Activated CD4-positive, alpha-beta T cell treated with anti-CD3 and anti-CD28 coated beads, Interleukin-2, amount 50 U/mL, for 4 hours (primary cell): Measurements from ENCODE around the gene EEIG1.

Experiments
- DNase-seq, 2 experiments: peaks; one replicate each; pipeline ENCODE4 v3.0.0-alpha.2; 2020

Gene EEIG1

DNA sequence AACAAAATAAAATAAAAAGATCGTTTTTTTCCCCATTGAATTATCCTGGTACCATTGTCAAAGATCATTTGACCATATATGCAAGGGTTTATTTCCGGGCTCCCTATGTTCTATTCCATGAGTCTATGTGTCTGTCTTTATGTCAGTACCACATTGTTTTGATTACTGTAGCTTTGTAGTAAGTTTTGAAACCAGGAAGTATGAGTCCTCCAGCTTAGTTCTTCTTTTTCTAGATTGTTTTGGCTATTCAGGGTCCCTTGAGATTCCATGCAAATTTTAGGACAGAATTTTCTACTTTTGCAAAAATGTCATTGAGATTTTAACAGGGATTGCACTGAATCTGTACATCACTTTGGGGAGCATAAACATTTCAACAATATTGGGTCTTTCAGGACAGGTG lies 18.7 kb upstream of the EEIG1 start:
- DNase-seq: no peak

DNA sequence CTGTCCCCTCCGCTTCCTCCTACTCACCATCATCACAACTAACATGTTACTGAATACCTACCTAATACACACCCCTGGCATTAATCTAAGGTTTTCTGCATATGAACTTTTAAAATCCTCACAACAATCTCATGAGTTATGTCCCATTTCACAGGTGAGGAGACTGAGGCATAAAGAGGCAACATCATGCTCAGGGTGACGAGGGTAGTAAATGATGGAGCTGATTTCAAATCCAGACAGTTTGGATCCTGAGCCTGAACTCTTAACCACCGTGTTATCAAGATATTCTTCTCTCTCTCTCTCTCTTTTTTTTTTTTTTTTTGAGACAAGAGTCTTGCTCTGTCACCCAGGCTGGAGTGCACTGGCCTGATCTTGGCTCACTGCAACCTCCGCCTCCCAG lies 12.9 kb upstream of the EEIG1 start:
- no peak for DNase-seq

DNA sequence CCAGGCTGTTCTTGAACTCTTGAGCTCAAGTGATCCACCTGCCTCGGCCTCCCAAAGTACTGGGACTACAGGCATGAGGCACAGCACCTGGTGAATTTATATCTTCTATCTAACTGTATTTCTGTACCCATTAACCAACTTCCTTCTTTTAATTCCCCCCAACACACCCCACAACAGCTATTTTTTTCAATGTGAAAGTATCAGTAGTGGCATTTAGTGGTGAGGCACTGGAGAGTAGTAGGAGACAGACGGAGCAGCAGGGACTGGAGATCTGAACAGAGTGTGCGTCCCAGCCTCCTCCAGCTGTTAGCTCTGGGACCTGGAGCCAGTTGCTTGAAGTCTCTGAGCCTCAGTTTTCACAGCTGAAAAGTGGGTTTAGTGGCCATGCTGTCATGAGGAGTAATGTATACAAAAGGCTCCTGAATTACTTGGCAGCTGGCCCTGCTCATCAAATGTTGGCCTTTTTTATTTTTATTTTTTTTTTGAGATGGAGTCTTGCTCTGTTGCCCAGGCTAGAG lies 11.0 kb upstream of the EEIG1 start:
- no peak for DNase-seq

DNA sequence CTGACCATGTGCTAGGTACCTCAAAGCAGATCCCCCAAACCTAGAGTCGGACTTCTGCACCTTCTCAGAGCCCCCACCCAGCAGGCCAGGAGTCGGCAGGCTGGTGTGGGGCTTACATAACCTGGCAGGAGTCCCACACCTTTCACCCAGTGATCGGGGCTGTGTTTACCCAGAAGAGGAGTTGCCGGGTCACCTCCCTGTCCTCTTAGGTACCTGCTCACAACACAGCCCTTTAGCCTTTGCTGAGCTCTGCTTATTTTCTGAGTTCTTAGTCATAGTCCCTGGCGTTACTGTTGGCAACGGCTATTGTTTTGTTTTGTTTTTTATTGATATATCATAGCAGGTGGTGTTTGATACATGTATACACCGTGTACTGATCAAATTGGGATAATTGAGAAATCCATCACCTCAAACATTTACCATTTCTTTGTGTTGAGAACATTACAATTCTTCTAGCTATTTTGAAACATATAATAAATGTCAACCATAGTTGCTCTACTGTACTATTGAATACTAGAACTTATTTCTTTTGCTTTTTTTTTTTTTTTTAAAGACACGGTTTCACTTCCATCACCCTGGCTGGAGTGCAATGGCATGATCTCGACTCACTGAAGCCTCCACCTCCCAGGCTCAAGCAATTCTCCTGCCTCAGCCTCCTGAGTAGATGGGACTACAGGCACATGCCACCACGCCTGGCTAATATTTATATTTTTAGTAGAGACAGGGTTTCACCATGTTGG lies 10.4 kb upstream of the EEIG1 start:
- no peak for DNase-seq

DNA sequence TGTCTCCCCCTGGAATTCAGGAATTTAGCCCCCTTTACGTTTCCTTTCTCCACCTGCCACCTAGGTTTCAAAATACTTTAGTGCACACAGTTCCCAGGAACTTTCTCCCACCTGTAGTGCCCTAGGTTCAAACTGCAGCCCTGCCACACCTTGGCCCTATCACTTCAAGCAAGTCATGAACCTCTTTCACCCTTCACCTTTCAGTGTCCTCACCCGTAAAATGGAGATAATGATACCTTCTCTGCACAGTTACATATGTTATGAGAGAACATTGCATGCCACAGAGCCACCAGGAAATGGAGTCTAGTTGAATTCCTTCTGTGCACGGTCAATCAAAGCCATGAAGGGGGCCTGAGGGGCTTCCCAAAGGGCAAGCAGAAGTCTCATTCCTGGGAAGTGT lies 9.8 kb upstream of the EEIG1 start:
- DNase-seq: no peak

DNA sequence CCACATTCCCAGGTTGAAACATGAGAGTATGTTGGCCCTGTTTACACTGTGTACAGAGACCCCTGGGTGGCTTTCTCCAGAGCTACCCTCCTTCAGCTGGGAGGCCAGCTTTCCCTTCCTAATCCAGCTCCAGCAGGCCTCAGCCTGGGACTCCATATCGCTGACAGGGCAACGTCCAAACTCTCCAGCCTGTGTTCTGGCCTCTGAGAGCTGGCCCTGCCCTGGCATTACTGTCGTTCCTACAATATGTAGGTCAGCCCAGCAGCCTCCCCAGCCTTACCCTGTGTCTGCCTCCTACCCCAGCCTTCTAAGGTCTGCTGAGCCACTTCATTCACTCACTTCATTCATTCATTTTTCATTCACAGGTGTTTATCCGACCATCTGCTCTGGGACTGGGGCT lies 8.3 kb upstream of the EEIG1 start:
- DNase-seq: no peak

DNA sequence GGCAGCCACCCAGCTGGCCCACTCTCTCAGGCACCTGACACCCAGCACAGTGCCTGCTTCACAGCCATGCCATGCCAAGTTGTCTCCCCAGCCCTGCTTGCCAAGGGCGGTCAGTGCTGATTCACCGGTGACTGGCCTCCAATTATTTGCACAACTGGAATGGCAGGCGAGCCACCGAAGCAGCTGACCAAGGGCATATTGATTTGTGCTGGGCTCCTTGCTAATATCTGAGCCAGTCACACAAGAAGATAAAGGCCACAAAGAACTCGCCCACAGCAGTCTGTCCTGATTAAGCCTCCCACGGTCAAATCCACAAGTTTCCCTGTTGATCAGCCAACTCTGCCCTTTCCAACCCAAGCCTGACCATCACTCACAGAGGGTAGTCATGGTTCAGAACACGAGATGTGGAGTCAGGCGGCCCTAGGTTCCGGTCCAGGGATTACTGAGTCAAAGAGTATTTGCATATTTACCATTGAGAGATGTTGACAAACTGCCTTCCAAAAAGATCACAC lies 6.4 kb upstream of the EEIG1 start:
- DNase-seq: no peak

DNA sequence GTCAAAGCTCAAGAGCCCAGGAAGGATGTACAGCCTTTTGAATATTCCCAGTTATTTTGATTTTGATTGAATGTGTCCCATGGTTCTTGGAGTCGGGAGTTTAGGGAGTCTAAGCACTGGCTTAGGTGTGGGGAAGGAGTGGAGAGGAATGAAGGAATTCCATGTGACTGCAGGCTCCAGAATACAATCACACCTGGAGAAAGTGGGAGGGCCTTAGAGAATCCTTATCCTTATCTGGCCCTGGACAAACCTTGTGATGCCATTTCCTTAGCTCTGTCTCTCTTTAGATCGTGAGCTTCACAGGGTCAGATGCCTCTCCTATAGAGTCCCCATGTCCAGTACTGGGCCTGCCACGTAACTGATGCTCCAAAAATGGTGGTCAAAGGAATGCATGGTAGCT lies 4.2 kb upstream of the EEIG1 start:
- no peak for DNase-seq

DNA sequence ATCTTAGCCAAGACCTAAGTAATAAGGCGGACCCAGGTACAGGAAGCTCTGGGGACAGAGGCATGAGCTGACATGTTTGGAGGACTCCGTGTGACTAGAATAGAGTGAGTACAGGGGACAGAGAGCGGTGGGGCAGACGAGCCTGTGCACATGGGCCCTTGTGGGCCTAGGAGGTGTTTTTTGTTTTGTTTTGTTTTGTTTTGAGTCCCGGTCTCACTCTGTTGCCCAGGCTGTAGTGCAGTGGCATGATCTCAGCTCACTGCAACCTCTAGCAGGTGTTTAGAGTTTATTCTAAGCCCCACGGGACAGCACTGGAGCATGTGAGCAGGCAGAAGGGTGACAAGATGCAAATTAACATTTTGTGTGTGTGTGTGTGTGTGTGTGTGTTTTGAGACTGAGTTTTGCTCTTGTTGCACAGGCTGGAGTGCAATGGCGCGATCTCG lies 3.1 kb upstream of the EEIG1 start:
- no peak for DNase-seq

DNA sequence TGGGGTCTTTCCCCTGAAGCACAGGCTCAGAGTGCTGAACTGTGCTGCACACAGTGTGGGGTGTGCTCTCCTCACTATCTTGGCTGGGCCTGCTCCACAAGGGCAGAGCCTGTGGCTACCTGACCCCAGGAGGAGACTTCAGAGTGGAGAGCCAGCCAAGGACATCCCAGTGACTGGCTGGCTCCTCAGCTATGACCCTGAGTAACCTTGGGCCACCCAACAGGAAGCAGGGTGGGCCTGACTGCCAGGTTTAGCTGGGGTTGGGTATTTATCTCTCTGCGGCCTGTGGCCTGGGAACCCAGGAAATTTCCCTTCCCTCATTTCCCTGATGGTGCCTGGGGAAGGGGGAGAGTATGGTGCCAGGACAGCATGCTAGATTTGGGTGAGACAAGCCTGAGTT lies 2.1 kb upstream of the EEIG1 start:
- DNase-seq: no peak

DNA sequence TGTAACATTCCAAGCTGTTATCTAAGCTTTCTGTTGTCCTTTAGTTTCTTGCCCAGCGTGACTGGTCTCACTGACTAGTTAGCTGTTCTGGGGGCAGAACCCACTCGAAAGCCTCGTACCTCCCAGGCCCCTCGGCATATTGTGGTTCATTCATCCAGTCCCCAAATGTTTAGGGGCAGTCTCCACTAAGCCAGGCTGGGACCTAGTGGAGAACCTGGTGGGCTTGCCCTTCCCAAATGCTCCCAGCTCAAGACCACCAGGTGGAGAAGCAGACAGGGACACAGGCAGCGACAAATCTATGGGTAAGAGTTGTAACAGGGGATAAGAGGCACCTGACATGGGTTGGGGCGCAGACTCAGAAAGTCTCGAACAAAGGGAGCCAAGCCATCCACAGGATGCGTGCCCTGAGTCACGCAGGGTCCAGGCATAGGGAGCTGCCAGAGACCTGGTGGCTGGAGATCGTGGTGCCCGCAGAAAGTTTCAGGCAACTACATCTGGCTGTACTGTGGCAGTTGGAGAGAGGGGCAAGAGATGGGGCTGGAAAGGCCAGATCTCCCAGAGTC lies 851 bp upstream of the EEIG1 start:
- no peak for DNase-seq

DNA sequence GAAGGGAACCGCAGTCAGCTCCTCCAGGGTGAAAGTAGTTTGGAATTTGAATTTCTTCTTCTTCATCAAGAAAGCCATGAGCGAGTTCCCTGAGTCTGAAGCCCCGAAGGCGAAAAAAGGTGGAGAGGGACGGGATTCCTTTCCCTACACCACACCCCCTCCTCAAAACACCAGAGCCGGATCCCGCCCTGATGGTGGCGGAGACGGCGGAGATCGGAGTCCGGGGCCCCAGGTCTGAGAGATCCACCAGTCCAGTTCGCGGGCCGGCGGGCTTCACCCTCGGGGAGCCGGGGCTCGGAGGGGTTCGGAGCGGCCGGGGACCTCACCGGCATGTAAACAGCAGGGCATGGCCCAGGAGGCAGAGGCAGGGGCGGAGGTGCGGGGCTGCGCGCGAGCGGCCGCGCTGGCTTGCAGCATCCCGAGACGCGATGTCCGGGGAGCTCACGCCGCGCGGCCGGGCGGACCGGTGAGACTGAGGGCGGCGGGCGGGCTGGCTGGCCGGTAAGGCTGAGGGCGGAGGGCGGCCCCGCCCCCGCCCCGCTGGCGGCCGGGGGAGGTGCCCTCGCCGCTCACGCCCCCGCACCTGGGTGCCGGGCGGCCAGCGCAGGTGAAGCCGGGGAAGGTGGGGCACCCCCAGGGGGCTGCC lies 606 bp downstream of the EEIG1 start:
- peak; percentile 37 to 39 for DNase-seq

DNA sequence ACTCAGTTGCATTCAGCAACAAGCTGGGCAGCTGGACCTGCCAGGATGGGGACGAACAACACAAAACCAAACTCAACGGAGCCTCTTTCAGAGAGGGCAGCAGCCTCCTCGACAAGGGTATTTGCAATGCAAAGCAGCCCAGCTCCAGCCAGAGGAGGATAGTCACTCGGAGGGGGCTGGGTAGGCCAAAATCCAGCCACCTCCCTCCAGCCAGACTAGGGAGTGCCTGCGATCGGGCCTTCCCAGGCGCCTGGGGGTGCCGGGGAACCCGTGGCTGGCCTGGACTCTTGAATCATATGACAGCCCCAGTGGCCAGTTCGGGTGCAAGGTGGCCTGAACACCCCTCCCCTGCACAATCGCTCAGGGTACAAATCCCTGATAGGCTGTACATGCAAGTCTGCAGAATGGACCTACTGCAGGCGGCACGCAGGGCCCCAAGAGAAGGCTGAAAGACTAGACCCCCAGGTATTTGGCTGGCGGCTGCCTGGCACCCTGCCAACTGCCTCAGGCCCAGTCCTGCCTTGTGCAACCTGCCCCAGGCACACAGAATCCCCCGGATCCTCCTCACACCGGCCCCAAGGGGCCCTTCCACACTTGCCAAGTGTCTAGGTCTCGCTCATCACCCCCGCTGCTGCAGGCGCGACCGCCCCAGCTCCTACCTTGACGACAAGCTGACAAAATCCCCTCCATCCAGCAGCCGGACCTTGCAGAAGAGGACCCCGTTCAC lies 1.3 kb downstream of the EEIG1 start:
- no peak for DNase-seq

DNA sequence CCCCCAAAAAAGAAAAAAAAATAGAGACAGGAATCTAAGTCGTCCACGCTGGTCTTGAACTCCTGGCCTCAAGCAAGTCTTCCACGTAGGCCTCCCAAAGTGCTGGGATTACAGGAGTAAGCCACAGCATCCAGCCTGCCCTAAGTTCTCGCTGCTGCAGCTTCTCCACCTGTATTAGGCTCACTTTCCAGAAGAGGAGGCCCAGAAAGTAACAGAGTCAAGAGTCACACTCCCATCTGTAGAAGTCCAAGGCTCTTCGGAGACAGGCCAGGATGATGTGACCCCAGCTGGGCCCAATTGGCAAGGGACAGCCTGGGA lies 1.8 kb downstream of the EEIG1 start:
- no peak for DNase-seq

DNA sequence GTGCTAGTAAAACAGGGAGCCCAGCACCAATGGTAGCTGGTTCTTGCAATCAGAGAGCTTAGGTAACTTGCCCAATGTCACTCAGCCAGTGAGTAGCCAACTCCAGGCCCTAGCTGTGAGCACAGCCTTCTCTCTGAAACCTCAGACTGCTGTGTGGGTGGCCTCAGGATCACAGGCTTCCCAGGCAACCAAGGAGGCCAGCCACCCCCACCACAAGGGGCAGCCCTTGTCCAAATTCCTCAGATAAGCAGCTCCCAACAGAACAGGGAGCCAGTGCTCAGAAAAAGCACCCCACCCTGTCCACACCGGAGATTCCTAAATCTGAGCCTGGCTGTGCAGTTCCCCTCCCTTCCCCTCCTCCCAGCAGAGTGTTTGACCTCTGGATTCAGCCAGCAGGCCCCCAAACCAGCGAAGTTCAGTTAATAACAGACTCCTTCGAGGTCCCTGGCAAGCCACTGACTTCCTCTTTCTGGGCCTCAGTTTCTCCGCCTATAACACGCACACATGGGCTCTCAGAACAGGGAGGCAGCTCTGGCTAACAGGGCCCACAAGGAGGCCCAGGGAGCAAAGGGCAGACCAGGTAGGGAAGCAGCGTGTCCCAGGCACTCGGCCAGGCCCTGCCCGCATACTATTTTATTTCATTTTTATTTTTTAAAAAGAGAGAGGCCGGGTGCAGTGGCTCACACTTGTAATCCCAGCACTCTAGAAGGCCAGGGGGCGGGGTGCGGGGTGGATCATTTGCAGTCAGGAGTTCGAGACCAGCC lies 2.7 kb downstream of the EEIG1 start:
- no peak for DNase-seq

DNA sequence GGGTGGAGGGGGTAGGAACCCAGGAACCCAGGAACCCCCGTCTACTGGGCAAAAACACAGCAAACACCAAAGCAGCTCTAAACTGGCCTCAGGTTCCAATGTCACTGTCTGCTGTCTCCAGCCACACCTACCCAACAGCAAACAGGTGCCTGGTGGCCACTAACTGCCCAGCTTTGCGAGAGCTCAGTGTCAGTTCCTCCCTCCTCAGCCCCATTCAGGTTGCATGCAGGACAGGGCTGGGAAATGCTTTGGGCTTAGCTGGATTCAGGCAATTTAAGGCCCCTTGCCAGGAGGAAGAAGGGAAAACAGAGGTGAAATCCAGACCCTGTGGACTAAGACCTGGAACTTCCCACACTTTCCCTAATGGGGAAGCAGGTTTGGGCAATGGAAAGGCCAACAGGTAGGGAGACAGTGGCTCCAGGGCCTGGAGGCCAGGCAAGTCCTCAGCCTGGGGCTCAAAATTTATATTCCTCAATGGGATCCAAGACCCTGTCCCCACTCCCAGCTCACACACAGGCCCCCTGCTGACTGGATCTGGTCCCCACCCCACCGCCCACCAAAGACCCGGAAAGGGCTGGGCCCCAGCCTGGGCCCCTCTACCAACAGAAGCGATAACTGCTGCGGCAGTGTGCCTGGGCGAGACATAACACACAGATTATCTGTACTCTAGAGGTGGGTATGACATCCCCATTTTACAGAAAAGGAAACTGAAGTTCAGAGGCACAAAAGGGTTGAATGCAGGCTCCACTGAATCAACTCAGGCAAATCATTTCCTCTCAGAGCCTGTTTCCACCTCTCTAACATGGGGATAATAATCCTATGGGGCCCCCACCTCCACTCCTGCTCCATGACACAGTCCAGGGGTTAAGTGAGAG lies 3.5 kb downstream of the EEIG1 start:
- DNase-seq: no peak

DNA sequence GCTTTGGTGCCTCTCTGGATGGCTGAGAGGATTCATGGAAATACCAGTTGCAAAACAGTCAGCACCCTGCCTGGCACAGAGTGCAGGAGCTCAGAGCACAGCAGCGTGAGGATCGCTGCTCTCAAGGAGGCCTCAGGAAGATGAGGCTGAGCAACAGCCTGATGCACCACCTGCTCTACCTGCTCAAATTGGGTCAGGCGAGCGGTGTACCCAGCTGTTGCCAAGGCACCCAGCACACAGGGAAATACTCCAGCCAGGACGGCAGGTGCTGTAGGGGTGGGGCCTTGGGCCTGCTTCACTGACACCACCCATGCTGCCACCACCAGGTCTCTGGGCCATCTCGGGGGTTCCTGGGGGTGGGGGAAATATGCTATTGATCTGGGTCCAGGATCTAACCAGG lies 4.3 kb downstream of the EEIG1 start:
- DNase-seq: no peak

DNA sequence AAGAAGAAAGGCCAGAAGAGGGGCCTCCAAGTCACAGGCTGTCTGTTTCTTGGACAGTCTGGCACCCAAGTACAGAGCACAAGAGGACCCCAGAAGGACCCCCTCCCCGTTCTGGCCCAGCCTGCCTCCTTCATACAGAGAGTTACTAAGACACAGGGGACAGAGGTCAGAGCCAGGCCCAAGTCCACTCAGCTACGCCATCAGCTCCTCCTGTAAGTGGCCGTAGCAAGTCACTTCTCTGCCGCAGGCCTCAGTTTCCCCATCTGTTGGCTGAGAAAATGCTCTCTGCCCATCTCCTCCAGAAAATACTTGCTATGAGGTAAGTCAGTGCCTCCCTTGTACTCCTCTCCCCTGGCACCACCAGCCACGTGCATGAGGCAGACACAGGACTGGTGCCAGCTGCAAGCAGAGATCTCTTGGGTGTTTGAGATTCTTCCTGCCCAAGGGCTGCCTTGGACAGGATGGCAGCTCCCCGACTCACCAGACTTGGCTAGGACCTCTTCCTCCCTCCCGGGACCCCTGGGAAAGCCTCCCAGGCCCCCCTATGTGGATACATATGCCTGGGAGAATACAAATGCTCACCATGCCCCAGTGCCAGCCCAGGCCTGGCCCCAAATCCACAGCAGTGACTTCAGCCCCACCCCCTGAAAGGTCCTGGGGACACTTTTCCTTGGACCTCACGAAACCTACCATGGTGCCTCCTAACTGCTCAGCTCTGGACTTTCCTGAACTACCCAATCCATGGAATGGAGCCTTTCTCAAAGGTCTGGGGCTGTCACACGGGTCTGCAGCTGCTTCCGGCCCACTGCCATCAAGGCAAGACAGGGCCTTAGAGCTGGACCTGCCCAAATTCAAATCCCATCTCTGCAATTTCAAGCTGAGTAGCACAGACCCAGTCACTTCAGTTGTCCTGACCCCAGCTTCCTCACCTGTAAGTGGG lies 5.1 kb downstream of the EEIG1 start:
- DNase-seq: no peak

DNA sequence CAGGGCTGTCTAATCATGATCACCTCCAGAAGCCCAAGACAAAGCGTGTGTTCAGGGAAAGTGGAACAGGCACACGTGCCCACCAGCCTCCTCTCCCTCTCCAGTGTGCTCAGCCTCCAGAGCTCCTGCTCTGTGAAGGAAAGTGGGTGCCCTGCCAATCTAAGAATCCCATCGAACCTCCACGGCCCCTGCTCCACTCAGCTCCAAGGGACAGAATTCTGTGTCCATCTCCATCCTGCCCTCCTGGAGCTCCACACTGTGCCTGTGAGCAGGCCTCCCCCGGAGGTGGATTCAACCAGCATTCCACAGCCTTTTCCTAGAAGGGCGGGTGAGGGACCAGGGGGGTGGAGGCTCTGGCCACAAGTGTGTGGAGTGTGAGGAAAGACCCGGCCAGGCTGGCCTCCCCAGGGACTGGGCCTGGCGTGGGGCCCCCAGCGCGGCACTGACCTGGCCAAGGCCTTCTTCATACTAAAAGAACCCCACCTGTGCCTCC lies 6.0 kb downstream of the EEIG1 start:
- no peak for DNase-seq

DNA sequence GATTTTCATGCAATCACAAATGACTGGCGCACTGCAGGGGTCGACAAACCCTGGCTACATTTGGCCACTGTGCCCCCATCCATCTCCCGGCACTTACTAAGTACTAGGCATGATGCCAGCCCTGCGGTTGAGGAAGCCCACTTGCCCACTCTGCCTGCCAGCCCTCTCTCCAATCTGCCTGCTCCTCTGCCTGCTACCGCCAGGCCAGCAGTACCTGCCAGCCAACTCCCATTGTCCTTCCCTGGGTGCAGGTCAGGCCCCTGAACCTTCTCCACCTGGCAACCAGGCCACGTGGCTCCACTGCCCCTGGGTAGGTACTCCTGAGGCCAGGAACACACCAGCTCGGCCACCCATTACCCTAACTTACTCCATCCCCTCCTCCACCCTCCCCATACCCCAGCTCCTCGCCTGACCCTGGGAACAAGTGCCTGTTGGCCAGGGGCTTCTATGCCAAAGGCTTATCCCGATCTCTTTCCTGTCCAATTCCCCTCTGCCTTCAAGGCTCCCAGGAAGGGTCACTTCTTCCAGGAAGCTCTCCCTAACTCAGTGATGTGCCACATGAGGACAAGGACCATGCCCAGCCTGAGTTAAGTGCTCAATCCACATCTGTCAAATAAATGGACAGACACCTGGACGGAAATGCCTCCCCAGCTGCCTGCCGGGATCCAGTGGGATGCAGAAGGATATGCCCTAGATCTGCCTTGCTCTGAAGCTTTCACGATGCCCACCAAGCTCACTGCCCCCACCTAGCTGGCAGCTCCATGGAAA lies 6.6 kb downstream of the EEIG1 start:
- DNase-seq: no peak
